ENCODE measurements around the gene PPFIA3. TPM values are rescaled to one million over a fixed set of nuclear protein-coding genes. Genes with fewer than 3 reads are reported as not detected.

PPFIA3 gene
- total RNA-seq, 1 experiment from 2014 or later = 19.1 TPM

DNA sequence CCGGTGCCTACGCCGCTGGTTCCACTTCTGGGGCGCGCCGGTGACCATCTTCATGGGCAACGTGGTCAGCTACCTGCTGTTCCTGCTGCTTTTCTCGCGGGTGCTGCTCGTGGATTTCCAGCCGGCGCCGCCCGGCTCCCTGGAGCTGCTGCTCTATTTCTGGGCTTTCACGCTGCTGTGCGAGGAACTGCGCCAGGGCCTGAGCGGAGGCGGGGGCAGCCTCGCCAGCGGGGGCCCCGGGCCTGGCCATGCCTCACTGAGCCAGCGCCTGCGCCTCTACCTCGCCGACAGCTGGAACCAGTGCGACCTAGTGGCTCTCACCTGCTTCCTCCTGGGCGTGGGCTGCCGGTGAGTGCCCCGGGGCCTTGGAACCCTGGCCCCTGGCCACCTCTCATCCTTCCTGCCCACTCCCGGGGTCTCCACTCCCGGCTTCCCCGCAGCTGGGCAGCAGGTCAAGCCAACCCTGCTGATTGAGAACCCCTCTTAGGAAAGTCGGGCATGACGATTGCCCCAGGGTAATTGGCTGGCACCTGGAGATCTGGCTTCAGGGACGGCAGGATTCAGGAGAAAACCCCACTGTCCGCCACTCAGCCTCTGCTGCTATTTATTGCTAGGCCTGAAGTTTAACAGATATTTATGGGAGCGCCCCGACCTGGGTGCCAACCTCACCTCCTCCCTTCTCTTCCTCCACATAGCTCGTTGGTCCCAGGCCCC lies 77.3 kb downstream of the PPFIA3 start:
- Histone ChIP-seq H3K56ac (ENCODE audit: insufficient read length, low read depth, low read length) (no peak overlapping the region), H2BK12ac (ENCODE audit: insufficient read length, low read depth, low read length) (no peak overlapping the region), H4K5ac (ENCODE audit: insufficient read length, low read depth, low read length) (no peak overlapping the region), H3K79me1 (ENCODE audit: insufficient read depth, low read depth, low read length, poor library complexity, severe bottlenecking) (no peaks in the 10 kb centered on the region), H3K4me1 (ENCODE audit: insufficient read depth, low read length) (no peaks in the 10 kb centered on the region), H3K23me2 (ENCODE audit: insufficient read length, low read depth, low read length, poor library complexity, severe bottlenecking) (no peaks in the 10 kb centered on the region), H2BK5ac (ENCODE audit: insufficient read length, low read length) (no peak overlapping the region), H3K27ac (ENCODE audit: insufficient read length, low read depth, low read length) (no peak overlapping the region), H2BK120ac (ENCODE audit: low read depth, low read length, poor library complexity, severe bottlenecking) (no peak overlapping the region), H2BK20ac (ENCODE audit: low read depth, low read length, poor library complexity, severe bottlenecking) (no peak overlapping the region), H3K4me2 (ENCODE audit: insufficient read depth, insufficient read length, low read length) (no peak overlapping the region), H4K20me1 (ENCODE audit: control insufficient read depth, insufficient read depth, insufficient read length) (no peaks in the 10 kb centered on the region), H3T11ph (ENCODE audit: low read length) (no peak overlapping the region), H2AK5ac (ENCODE audit: insufficient read length, low read length) (no peak overlapping the region), H3K14ac (ENCODE audit: insufficient read depth, low read length) (no peak overlapping the region), H4K8ac (replicated peaks; ENCODE audit: insufficient read length, low read depth, low read length) (no peak overlapping the region), H2BK15ac (ENCODE audit: low read depth, low read length) (no peak overlapping the region), H2AFZ (ENCODE audit: low read length) (no peak overlapping the region), H3K23ac (ENCODE audit: insufficient read length, low read depth, low read length) (no peak overlapping the region), H3K9me3 (ENCODE audit: control insufficient read depth, low read depth, low read length) (no peaks in the 10 kb centered on the region), H3K79me2 (ENCODE audit: insufficient read depth, low read length) (no peaks in the 10 kb centered on the region), H3K27me3 (ENCODE audit: insufficient read depth, low read length) (no peaks in the 10 kb centered on the region), H3K4ac (ENCODE audit: low read depth, low read length) (no peak overlapping the region; the same call in 1 of the 2 replicates), H4K91ac (ENCODE audit: insufficient read length, low read depth, low read length) (no peak overlapping the region), H3K18ac (ENCODE audit: insufficient read length, low read depth, low read length) (no peak overlapping the region), H3K9ac (ENCODE audit: extremely low read depth, insufficient read length, low read length) (no peak overlapping the region)
- H3K27ac Mint-ChIP-seq = no peak overlapping the region
- no CpG with 5 or more reads among the region's 40 CpGs for WGBS (ENCODE audit: extremely low coverage, insufficient read length, low lambda C conversion rate)
- H3K9me3 Mint-ChIP-seq = no peaks in the 10 kb centered on the region; a peak in 3 of 5 replicates
- H3K4me1 Mint-ChIP-seq = peaks cover 0 to 2% of the 10 kb centered on the region in 2 experiments; a peak in 1 of 4 replicates
- H3K27me3 Mint-ChIP-seq (ENCODE audit: low read depth) = peaks cover 3% of the 10 kb centered on the region
- peaks cover 3 to 23% (median 4%) of the 10 kb centered on the region in 3 experiments; a peak in 4 of 7 replicates for H3K36me3 Mint-ChIP-seq (ENCODE audit: insufficient read depth in 1 of 3, low read depth in 3 of 3)
- DNase-seq = no peak
- TF ChIP-seq, protein P1, sequence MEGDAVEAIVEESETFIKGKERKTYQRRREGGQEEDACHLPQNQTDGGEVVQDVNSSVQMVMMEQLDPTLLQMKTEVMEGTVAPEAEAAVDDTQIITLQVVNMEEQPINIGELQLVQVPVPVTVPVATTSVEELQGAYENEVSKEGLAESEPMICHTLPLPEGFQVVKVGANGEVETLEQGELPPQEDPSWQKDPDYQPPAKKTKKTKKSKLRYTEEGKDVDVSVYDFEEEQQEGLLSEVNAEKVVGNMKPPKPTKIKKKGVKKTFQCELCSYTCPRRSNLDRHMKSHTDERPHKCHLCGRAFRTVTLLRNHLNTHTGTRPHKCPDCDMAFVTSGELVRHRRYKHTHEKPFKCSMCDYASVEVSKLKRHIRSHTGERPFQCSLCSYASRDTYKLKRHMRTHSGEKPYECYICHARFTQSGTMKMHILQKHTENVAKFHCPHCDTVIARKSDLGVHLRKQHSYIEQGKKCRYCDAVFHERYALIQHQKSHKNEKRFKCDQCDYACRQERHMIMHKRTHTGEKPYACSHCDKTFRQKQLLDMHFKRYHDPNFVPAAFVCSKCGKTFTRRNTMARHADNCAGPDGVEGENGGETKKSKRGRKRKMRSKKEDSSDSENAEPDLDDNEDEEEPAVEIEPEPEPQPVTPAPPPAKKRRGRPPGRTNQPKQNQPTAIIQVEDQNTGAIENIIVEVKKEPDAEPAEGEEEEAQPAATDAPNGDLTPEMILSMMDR (conservative IDR thresholded peaks at IDR 0.05) = no peak
- H3K4me3 Mint-ChIP-seq = no peak overlapping the region
